HepG2 (cell line): ENCODE results near the gene CAMK2D. TPM values are rescaled to one million over a fixed set of nuclear protein-coding genes. Genes with fewer than 3 reads are reported as not detected.

Experiments
- ATAC-seq: fragments of 200-7000 bp; cut with Tn5 transposase; 3 replicates; pipeline ENCODE4 v1.9.1; 2020; ENCODE audit warnings: mild to moderate bottlenecking, moderate library complexity
- BruUV-seq: library from RNA; stranded (reverse); fragments of 400-500 nt; replicated peaks from 2 replicates; lab custom pipeline; 2021; lab: Mats Ljungman, UMichigan
- CTCF ChIA-PET: fragments of 300-600 bp; formaldehyde crosslinking; extraction: SDS; loops from one replicate; lab custom pipeline; 2021; ENCODE audit warnings: low total read pairs, inconsistent platforms, low intra/inter-chr PET ratio; lab: Yijun Ruan, JAX
- POLR2A ChIA-PET: fragments of 350-600 bp; sonication (Branson Sonifier 250); formaldehyde crosslinking; loops from one replicate; lab custom pipeline; 2020; ENCODE audit warnings: antibody characterized with exemption, inconsistent platforms; lab: Yijun Ruan, JAX
- DNase-seq: peaks from one replicate; pipeline ENCODE4 v3.0.0-alpha.2; 2015; ENCODE audit warnings: low spot score
- FAIRE-seq: peaks from 3 replicates; lab custom pipeline; 2011; peaks lifted over from hg19 to GRCh38; lab: Jason Lieb, UNC
- H2AFZ ChIP-seq: one replicate; pipeline ENCODE4 v1.6.1; 2011; ENCODE audit warnings: low read length, inconsistent platforms
- H3K27ac ChIP-seq: fragments of 300-600 bp; 3 replicates; pipeline ENCODE4 v1.8.0; 2011; ENCODE audit warnings: mixed run types, mild to moderate bottlenecking, mixed read lengths, low read length, inconsistent platforms; ENCODE audit not compliant: insufficient read depth; ENCODE audit errors: extremely low read length
- H3K27me3 ChIP-seq, 2 experiments: fragments of 200-600 bp in 1 of 2; 2 replicates in 1 of 2; 3 replicates in 1 of 2; pipeline versions ENCODE4 v1.6.0 to v1.8.0; 2011; ENCODE audit warnings: low read length in 2 of 2, mild to moderate bottlenecking in 2 of 2, moderate library complexity in 2 of 2, inconsistent platforms in 1 of 2; ENCODE audit not compliant: insufficient read depth in 2 of 2, control insufficient read depth in 1 of 2
- H3K36me3 ChIP-seq, 2 experiments: fragments of 200-600 bp in 1 of 2; replicated peaks in 1 of 2; 2 replicates in 1 of 2; 3 replicates in 1 of 2; pipeline versions ENCODE4 v1.5.1 to v1.8.0; 2011; ENCODE audit warnings: low read length in 2 of 2, inconsistent platforms in 1 of 2; ENCODE audit not compliant: insufficient read depth in 2 of 2, control insufficient read depth in 1 of 2
- H3K4me1 ChIP-seq: 2 replicates; pipeline ENCODE4 v1.5.1; 2012; ENCODE audit warnings: low read length, inconsistent platforms; ENCODE audit not compliant: insufficient read depth
- H3K4me2 ChIP-seq: 2 replicates; pipeline ENCODE4 v1.6.0; 2011; ENCODE audit warnings: low read depth, low read length, inconsistent platforms
- H3K4me3 ChIP-seq, 3 experiments: fragments of 200-600 bp in 1 of 3; sonication (generic), shearing (Covaris generic) in 1 of 3; replicated peaks in 1 of 3; 2 replicates each; pipeline ENCODE4 v1.5.1; 2011 to 2016; ENCODE audit warnings: low read length in 3 of 3, inconsistent platforms in 2 of 3, low read depth in 2 of 3, mild to moderate bottlenecking in 2 of 3, control low read depth in 1 of 3, mixed read lengths in 1 of 3; ENCODE audit not compliant: insufficient read depth in 1 of 3
- H3K79me2 ChIP-seq: one replicate; pipeline ENCODE4 v1.6.1; 2011; ENCODE audit warnings: low read length, inconsistent platforms; ENCODE audit not compliant: insufficient read depth
- H3K9ac ChIP-seq: 2 replicates; pipeline ENCODE4 v1.6.0; 2011; ENCODE audit warnings: mild to moderate bottlenecking, low read depth, low read length, inconsistent platforms; ENCODE audit not compliant: insufficient read depth
- H3K9me3 ChIP-seq: 2 replicates; pipeline ENCODE4 v1.5.1; 2012; ENCODE audit warnings: mild to moderate bottlenecking, low read length
- H4K20me1 ChIP-seq: 2 replicates; pipeline ENCODE4 v1.6.0; 2011; ENCODE audit warnings: inconsistent platforms, mild to moderate bottlenecking, low read length, moderate library complexity; ENCODE audit not compliant: insufficient read depth
- AKAP8 ChIP-seq: sonication (generic); formaldehyde crosslinking; IDR thresholded peaks from 2 replicates; pipeline ENCODE4 v1.5.1; 2020; ENCODE audit warnings: mild to moderate bottlenecking, missing genetic modification reagents
- FOSL2 ChIP-seq: sonication (generic); formaldehyde crosslinking; IDR thresholded peaks from 2 replicates; pipeline ENCODE4 v1.4.0; 2020; ENCODE audit warnings: missing genetic modification reagents
- GTF2F1 ChIP-seq: fragments of 150-350 bp; IDR thresholded peaks from 2 replicates; pipeline ENCODE4 v1.6.1; 2014; ENCODE audit warnings: low read length
- NFATC3 ChIP-seq: sonication (generic); formaldehyde crosslinking; IDR thresholded peaks from 2 replicates; pipeline ENCODE4 v1.5.1; 2020; ENCODE audit warnings: mild to moderate bottlenecking, missing genetic modification reagents
- NFIC ChIP-seq: IDR thresholded peaks from 2 replicates; pipeline ENCODE4 v1.6.1; 2012; ENCODE audit warnings: mild to moderate bottlenecking, low read length, inconsistent platforms
- SATB2 ChIP-seq: sonication (generic); formaldehyde crosslinking; IDR thresholded peaks from 2 replicates; pipeline ENCODE4 v1.5.0; 2020; ENCODE audit warnings: missing genetic modification reagents
- SNAI1 ChIP-seq: sonication (generic); formaldehyde crosslinking; IDR thresholded peaks from 2 replicates; pipeline ENCODE4 v1.5.0; 2020; ENCODE audit warnings: mild to moderate bottlenecking, missing genetic modification reagents, borderline replicate concordance
- SRSF9 ChIP-seq: fragments of 200-400 bp; formaldehyde crosslinking; IDR thresholded peaks from 2 replicates; pipeline ENCODE4 v1.6.1; 2018; ENCODE audit warnings: borderline replicate concordance, mild to moderate bottlenecking, low read depth, low read length; ENCODE audit not compliant: insufficient read depth, poor library complexity, severe bottlenecking
- SSRP1 ChIP-seq: IDR thresholded peaks from 2 replicates; pipeline ENCODE4 v1.6.1; 2016; ENCODE audit warnings: control low read depth
- ZNF235 ChIP-seq: sonication (generic); formaldehyde crosslinking; IDR thresholded peaks from 2 replicates; pipeline ENCODE4 v1.8.1; 2023; ENCODE audit warnings: mild to moderate bottlenecking, missing genetic modification reagents, borderline replicate concordance
- ZNF614 ChIP-seq: IDR thresholded peaks from 2 replicates; pipeline ENCODE4 v1.6.1; 2018; ENCODE audit warnings: missing biosample characterization, missing genetic modification reagents, inconsistent platforms, borderline replicate concordance
- ZNF782 ChIP-seq: sonication (generic); formaldehyde crosslinking; IDR thresholded peaks from 2 replicates; pipeline ENCODE4 v1.4.0; 2020; ENCODE audit warnings: missing genetic modification reagents, mild to moderate bottlenecking, borderline replicate concordance
- WGBS: methylation state at CpG from one replicate; pipeline ENCODE4 v1.1.6; 2017; ENCODE audit warnings: low lambda C conversion rate; 5-methylcytosine and 5-hydroxymethylcytosine counted together
- in situ Hi-C: cut with HindIII; loops from 2 replicates; pipeline ENCODE4 v1.10.0; 2017; ENCODE audit warnings: low pct_unique_long_range_greater_than_20kb; ENCODE audit not compliant: extremely low pct_ligation_motif_present
- intact Hi-C: fragments of 100-400 bp; cut with micrococcal nuclease; formaldehyde crosslinking; loops from one replicate; pipeline ENCODE4 v1.10.0; 2022; ENCODE audit not compliant: unreplicated experiment
- polyA plus RNA-seq, 8 experiments: library from polyadenylated mRNA; depleted of rRNA in 3 of 8; stranded (reverse) in 7 of 8; unstranded in 1 of 8; fragments of >200 nt; fragmentation: Illumina TruSeq in 4 of 8; extraction: Trizol in 4 of 8; gene quantifications; 2 replicates each; pipeline versions ENCODE4 v1.2.1 to v1.2.3, GENCODE V29; 2011 to 2016; ENCODE audit warnings: low read depth in 4 of 8, missing spikeins in 1 of 8, mixed read lengths in 1 of 8; ENCODE audit not compliant: insufficient read depth in 1 of 8
- total RNA-seq, 5 experiments: library from RNA; depleted of rRNA; stranded (reverse); fragments of >200 nt; fragmentation: Illumina TruSeq; extraction: Trizol; gene quantifications; 2 replicates each; pipeline ENCODE4 v1.2.3, GENCODE V29; 2016; ENCODE audit warnings: low read depth in 1 of 5
- TF ChIP-seq, protein P1 (sequence below): sonication (generic); formaldehyde crosslinking; IDR thresholded peaks from 2 replicates; pipeline ENCODE4 v1.8.1; 2023; ENCODE audit warnings: mild to moderate bottlenecking, missing genetic modification reagents
- TF ChIP-seq, protein P2 (sequence below): sonication (generic); formaldehyde crosslinking; IDR thresholded peaks from 2 replicates; pipeline ENCODE4 v1.4.0; 2020; ENCODE audit warnings: mild to moderate bottlenecking, missing genetic modification reagents
- TF ChIP-seq, protein P3 (sequence below): fragments of 450-650 bp; IDR thresholded peaks from 2 replicates; pipeline ENCODE4 v1.6.1; 2016

CAMK2D gene
- total and polyA plus RNA-seq, 2 of the 13 experiments (the other 11 are each of a cell fraction or from before 2014, with no cell fraction given): 18.0 to 65.4 TPM

DNA sequence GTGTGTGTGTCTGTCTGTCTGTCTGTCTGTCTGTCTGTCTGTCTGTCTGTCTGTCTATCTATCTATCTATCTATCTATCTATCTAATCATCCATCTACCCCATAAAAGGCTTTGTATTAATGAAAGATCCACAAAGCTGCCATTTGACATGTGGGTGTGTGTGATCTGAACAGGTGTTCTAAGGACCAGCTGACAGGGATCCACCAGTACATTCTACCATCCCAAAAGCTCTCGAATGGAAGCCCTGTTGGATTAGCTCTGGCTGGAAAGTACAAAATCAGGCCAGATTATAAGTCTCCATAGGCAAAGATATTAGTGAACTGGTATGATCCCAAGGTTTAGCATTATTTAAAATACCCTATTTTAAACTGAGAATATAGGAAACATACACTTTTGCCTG lies 299.3 kb downstream of the CAMK2D start:
- ChIA-PET POLR2A (no interaction called here), CTCF (no interaction called here)
- no peak for DNase-seq
- intact Hi-C loops (no loop called here), in situ Hi-C loops (no loop called here)
- 93% methylated on average over 1 of the region's 1 CpG for WGBS
- H4K20me1 ChIP-seq: no peaks in the 10 kb centered on the region
- H3K27me3 ChIP-seq: no peaks in the 10 kb centered on the region
- H3K4me1 ChIP-seq: no peaks in the 10 kb centered on the region
- FAIRE-seq: no peak
- H3K79me2 ChIP-seq: no peaks in the 10 kb centered on the region
- ATAC-seq: no peak
- no peak overlapping the region for H3K4me2 ChIP-seq
- H3K9ac ChIP-seq: no peak overlapping the region
- H3K27ac ChIP-seq: no peak overlapping the region
- peaks cover 5 to 24% of the 10 kb centered on the region in 2 experiments; a peak in 4 of 5 replicates for H3K36me3 ChIP-seq
- H3K4me3 ChIP-seq: no peak overlapping the region
- no TSS peak for BruUV-seq
- TF ChIP-seq ZNF614 (CRISPR knock-in tag) (no peak), ZNF235 (CRISPR knock-in tag) (no peak), SATB2 (CRISPR knock-in tag) (no peak), GTF2F1 (no peak), NFIC (no peak), NFATC3 (CRISPR knock-in tag) (no peak), SNAI1 (no peak), ZNF782 (CRISPR knock-in tag) (no peak), SRSF9 (no peak), SSRP1 (CRISPR knock-in tag) (no peak), FOSL2 (CRISPR knock-in tag) (no peak), AKAP8 (CRISPR knock-in tag) (no peak)
- TF ChIP-seq, protein P1, sequence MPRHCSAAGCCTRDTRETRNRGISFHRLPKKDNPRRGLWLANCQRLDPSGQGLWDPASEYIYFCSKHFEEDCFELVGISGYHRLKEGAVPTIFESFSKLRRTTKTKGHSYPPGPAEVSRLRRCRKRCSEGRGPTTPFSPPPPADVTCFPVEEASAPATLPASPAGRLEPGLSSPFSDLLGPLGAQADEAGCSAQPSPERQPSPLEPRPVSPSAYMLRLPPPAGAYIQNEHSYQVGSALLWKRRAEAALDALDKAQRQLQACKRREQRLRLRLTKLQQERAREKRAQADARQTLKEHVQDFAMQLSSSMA (CRISPR knock-in tag): no peak
- TF ChIP-seq, protein P2, sequence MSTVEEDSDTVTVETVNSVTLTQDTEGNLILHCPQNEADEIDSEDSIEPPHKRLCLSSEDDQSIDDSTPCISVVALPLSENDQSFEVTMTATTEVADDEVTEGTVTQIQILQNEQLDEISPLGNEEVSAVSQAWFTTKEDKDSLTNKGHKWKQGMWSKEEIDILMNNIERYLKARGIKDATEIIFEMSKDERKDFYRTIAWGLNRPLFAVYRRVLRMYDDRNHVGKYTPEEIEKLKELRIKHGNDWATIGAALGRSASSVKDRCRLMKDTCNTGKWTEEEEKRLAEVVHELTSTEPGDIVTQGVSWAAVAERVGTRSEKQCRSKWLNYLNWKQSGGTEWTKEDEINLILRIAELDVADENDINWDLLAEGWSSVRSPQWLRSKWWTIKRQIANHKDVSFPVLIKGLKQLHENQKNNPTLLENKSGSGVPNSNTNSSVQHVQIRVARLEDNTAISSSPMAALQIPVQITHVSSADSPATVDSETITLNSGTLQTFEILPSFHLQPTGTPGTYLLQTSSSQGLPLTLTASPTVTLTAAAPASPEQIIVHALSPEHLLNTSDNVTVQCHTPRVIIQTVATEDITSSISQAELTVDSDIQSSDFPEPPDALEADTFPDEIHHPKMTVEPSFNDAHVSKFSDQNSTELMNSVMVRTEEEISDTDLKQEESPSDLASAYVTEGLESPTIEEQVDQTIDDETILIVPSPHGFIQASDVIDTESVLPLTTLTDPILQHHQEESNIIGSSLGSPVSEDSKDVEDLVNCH (CRISPR knock-in tag): no peak
- TF ChIP-seq, protein P3, sequence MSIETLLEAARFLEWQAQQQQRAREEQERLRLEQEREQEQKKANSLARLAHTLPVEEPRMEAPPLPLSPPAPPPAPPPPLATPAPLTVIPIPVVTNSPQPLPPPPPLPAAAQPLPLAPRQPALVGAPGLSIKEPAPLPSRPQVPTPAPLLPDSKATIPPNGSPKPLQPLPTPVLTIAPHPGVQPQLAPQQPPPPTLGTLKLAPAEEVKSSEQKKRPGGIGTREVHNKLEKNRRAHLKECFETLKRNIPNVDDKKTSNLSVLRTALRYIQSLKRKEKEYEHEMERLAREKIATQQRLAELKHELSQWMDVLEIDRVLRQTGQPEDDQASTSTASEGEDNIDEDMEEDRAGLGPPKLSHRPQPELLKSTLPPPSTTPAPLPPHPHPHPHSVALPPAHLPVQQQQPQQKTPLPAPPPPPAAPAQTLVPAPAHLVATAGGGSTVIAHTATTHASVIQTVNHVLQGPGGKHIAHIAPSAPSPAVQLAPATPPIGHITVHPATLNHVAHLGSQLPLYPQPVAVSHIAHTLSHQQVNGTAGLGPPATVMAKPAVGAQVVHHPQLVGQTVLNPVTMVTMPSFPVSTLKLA: no peak
- no peak overlapping the region for H2AFZ ChIP-seq
- H3K9me3 ChIP-seq: no peaks in the 10 kb centered on the region
